ENCODE data around the gene CD22. TPM values are rescaled to one million over a fixed set of nuclear protein-coding genes. Genes with fewer than 3 reads are reported as not detected.

CD22 gene
- polyA plus RNA-seq, 3 donors from 2014 or later, result 0.93 to 2.2 TPM; not detected in 1

DNA sequence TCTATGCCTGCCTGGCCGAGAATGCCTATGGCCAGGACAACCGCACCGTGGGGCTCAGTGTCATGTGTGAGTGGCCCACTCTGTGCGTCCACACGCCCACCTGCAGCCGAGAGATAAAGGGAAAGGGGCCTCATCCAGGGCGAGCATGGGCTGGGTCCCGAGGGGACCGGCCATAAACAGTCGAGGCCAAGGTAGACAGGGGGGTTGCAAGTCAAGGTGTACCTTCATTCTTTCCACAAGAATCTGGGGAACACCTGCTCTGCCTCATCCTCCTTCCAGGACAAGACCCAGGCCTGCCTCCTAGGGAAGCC lies 28.7 kb upstream of the CD22 start:
- H3K9me3 Mint-ChIP-seq, result no peaks in the 10 kb centered on the region
- no peak overlapping the region for H3K27ac Mint-ChIP-seq
- H3K4me3 Mint-ChIP-seq, result no peak overlapping the region
- peaks cover 0 to 9% of the 10 kb centered on the region in 2 donors for H3K4me1 Mint-ChIP-seq
- no peaks in the 10 kb centered on the region for H3K36me3 Mint-ChIP-seq
- no peak for DNase-seq
- no peaks in the 10 kb centered on the region for H3K27me3 Mint-ChIP-seq (ENCODE audit: low read depth in 3 of 3)

GRCh38 chr19:35301961-35302360 lies 27.0 kb upstream of the CD22 start:
- H3K36me3 Mint-ChIP-seq, result no peaks in the 10 kb centered on the region
- no peak overlapping the region for H3K27ac Mint-ChIP-seq
- H3K4me3 Mint-ChIP-seq, result no peak overlapping the region
- DNase-seq, result no peak
- H3K9me3 Mint-ChIP-seq, result no peaks in the 10 kb centered on the region
- H3K4me1 Mint-ChIP-seq, result no peaks in the 10 kb centered on the region
- H3K27me3 Mint-ChIP-seq (ENCODE audit: low read depth in 3 of 3), result peaks cover 0 to 1% (median 0%) of the 10 kb centered on the region in 3 donors

DNA sequence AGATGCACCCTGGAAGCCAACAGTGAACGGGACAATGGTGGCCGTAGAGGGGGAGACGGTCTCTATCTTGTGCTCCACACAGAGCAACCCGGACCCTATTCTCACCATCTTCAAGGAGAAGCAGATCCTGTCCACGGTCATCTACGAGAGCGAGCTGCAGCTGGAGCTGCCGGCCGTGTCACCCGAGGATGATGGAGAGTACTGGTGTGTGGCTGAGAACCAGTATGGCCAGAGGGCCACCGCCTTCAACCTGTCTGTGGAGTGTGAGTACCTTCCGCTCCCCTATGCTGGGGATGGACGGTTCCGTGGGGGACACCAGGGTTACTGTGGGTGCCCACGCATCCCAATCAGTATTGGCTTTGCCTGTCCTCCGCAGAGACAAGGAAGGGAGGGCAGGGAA lies 26.5 kb upstream of the CD22 start:
- Mint-ChIP-seq H3K9me3 (no peaks in the 10 kb centered on the region), H3K4me3 (no peak overlapping the region), H3K27ac (no peak overlapping the region), H3K4me1 (no peaks in the 10 kb centered on the region), H3K27me3 (ENCODE audit: low read depth in 3 of 3) (peaks cover 0 to 1% (median 0%) of the 10 kb centered on the region in 3 donors), H3K36me3 (no peaks in the 10 kb centered on the region)
- no peak for DNase-seq

DNA sequence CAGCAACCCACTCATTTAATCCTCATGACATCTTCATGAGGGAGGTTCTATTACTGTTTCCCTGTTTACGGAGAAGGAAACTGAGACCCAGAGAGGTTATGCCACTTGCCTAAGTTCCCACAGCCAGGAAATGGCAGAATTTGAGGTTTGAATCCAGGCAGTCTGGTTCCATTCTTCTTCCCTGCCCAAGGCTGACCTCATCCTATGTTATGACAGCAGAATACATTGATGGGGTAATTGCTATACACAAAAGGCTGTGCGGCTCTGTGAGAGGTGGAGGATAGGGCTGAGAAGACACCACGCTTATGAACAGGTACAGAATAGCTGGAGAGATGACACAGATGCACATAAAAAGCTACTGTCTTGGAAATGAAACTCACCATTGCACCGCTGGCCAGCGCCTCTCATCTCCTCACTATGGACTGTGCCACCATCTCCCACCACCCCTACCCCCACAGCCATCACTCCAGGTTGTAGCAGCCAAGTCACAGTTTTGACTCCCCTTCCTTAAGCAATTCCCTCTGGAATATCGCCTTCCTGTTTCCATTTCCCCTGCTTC lies 25.6 kb upstream of the CD22 start:
- DNase-seq, result no peak
- no peak overlapping the region for H3K4me3 Mint-ChIP-seq
- no peak overlapping the region for H3K27ac Mint-ChIP-seq
- H3K4me1 Mint-ChIP-seq, result no peaks in the 10 kb centered on the region
- H3K36me3 Mint-ChIP-seq, result no peaks in the 10 kb centered on the region
- peaks cover 0 to 2% (median 1%) of the 10 kb centered on the region in 3 donors for H3K27me3 Mint-ChIP-seq (ENCODE audit: low read depth in 3 of 3)
- no peaks in the 10 kb centered on the region for H3K9me3 Mint-ChIP-seq

- Mint-ChIP-seq H3K27ac (no peak overlapping the region), H3K27me3 (ENCODE audit: low read depth in 3 of 3) (peaks cover 0 to 5% (median 3%) of the 10 kb centered on the region in 3 donors), H3K4me1 (no peaks in the 10 kb centered on the region), H3K4me3 (no peak overlapping the region), H3K9me3 (no peaks in the 10 kb centered on the region), H3K36me3 (no peaks in the 10 kb centered on the region)
- DNase-seq, result no peak
These were observed 25.0 kb upstream of the CD22 start for GRCh38 chr19:35304036-35304435.

GRCh38 chr19:35305181-35305580 lies 23.8 kb upstream of the CD22 start:
- Mint-ChIP-seq H3K4me3 (no peak overlapping the region), H3K4me1 (no peaks in the 10 kb centered on the region), H3K9me3 (no peaks in the 10 kb centered on the region), H3K36me3 (no peaks in the 10 kb centered on the region), H3K27ac (no peak overlapping the region), H3K27me3 (ENCODE audit: low read depth in 3 of 3) (peaks cover 0 to 5% (median 4%) of the 10 kb centered on the region in 3 donors)
- DNase-seq, result no peak

DNA sequence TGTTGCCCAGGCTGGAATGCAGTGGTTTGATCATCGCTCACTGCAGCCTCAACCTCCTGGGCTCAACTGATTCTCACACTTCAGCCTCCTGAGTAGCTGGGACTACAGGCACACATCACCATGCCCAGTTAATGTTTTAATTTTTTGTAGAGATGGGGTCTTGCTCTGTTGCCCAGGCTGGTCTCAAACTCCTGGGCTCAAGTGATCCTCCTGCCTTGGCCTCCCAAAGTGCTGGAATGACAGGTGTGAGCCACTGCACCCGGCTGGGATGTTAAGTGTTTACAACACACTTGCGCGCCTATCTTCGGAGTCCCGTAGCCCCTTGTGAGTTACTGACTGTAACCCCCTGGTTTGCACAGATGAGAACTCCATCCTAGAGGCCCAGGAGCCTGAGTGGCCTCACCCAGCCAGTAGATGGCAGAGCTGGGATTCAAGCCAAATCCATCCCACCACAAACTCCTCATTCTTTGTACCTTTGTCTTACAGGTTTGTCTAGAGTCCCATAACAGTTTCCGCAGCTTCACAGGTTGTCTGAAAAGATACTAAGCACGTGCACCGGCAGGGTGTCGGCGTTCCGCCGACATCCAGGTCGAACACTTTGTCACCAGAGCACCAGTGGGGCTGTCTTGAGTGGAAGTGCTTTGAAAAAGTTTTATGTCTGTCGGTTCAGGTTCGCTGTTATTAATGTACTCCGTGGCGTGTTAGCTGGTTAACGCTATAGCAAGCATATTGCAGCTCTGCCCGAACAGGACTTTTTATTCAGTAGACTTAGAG lies 22.3 kb upstream of the CD22 start:
- Mint-ChIP-seq H3K36me3 (no peaks in the 10 kb centered on the region), H3K27me3 (ENCODE audit: low read depth in 3 of 3) (peaks cover 0 to 9% (median 5%) of the 10 kb centered on the region in 3 donors), H3K4me1 (no peaks in the 10 kb centered on the region), H3K27ac (no peak overlapping the region), H3K9me3 (no peaks in the 10 kb centered on the region), H3K4me3 (no peak overlapping the region)
- no peak for DNase-seq

GRCh38 chr19:35307931-35308330 lies 21.1 kb upstream of the CD22 start:
- Mint-ChIP-seq H3K27ac (no peak overlapping the region), H3K27me3 (ENCODE audit: low read depth in 3 of 3) (peaks cover 0 to 9% (median 5%) of the 10 kb centered on the region in 3 donors), H3K36me3 (no peaks in the 10 kb centered on the region), H3K4me3 (no peak overlapping the region), H3K4me1 (no peaks in the 10 kb centered on the region), H3K9me3 (no peaks in the 10 kb centered on the region)
- no peak for DNase-seq

GRCh38 chr19:35308910-35309309 lies 20.1 kb upstream of the CD22 start:
- no peak for DNase-seq
- no peaks in the 10 kb centered on the region for H3K36me3 Mint-ChIP-seq
- H3K4me1 Mint-ChIP-seq, result no peaks in the 10 kb centered on the region
- peaks cover 0 to 9% (median 5%) of the 10 kb centered on the region in 3 donors for H3K27me3 Mint-ChIP-seq (ENCODE audit: low read depth in 3 of 3)
- no peak overlapping the region for H3K4me3 Mint-ChIP-seq
- H3K27ac Mint-ChIP-seq, result no peak overlapping the region
- H3K9me3 Mint-ChIP-seq, result no peaks in the 10 kb centered on the region

DNA sequence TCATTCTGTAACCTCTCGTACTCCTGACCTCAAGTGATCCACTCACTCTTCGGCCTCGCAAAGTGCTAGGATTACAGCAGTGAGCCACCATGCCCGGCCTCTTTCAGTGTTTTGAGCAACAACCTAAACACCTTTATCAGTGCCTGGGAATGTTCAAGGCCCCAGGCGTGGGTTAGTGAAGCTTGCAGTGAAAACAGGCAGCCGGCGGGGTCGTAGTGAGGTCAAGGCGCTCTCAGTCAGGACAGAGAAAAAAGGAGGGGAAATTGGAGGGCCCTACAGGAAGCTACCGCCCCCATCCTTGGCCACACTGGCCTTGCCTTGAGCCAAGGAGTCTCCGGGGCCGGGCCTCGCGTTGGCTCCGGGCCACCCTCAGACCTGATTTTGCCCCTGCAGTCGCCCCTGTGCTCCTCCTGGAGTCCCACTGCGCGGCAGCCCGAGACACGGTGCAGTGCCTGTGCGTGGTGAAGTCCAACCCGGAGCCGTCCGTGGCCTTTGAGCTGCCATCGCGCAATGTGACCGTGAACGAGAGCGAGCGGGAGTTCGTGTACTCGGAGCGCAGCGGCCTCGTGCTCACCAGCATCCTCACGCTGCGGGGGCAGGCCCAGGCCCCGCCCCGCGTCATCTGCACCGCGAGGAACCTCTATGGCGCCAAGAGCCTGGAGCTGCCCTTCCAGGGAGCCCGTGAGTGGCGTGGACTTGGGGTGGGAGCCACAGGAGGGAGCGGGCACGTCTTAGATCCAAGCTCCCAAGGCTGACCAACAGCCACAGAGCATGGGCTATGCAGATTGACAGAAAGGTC lies 19.3 kb upstream of the CD22 start:
- Mint-ChIP-seq H3K4me3 (no peak overlapping the region), H3K27ac (no peak overlapping the region), H3K9me3 (no peaks in the 10 kb centered on the region), H3K4me1 (no peaks in the 10 kb centered on the region), H3K27me3 (ENCODE audit: low read depth in 3 of 3) (peaks cover 0 to 9% (median 5%) of the 10 kb centered on the region in 3 donors), H3K36me3 (no peaks in the 10 kb centered on the region)
- no peak for DNase-seq

GRCh38 chr19:35310331-35310730 lies 18.7 kb upstream of the CD22 start:
- no peaks in the 10 kb centered on the region for H3K4me1 Mint-ChIP-seq
- no peak overlapping the region for H3K4me3 Mint-ChIP-seq
- peak in 2 of 3 donors; percentile 2 to 9 for DNase-seq
- H3K9me3 Mint-ChIP-seq, result no peaks in the 10 kb centered on the region
- no peak overlapping the region for H3K27ac Mint-ChIP-seq
- H3K36me3 Mint-ChIP-seq, result no peaks in the 10 kb centered on the region
- H3K27me3 Mint-ChIP-seq (ENCODE audit: low read depth in 3 of 3), result peaks cover 1 to 9% (median 5%) of the 10 kb centered on the region in 3 donors

DNA sequence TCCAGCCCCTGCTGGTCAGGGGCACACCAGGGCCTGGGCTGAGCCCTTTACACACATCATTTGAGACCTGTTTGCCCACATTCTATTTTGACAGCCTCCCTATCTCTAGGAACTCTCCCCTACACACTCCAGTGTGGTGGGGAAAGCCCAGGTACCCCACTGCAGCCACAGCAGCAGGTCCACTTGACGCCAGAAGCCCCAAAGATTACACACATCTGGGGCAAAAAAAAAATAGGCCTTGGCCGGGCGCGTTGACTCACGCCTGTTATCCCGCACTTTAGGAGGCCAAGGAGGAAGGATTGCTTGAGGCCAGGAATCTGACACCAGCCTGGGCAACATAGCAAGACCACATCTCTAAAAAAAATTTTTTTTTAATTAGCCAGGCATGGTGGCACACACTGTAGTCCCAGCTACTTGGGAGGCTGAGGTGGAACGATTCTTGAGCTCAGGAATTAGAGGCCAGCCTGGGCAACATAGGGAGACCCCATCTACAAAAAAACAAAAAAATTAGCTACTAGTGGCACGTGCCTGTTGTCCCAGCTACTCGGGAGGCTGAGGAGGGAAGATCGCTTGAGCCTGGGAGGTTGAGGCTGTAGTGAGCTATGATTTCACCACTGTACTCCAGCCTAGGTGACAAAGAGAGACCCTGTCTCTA lies 18.0 kb upstream of the CD22 start:
- Mint-ChIP-seq H3K9me3 (no peaks in the 10 kb centered on the region), H3K36me3 (no peaks in the 10 kb centered on the region), H3K27me3 (ENCODE audit: low read depth in 3 of 3) (peaks cover 3 to 9% (median 5%) of the 10 kb centered on the region in 3 donors), H3K4me1 (no peaks in the 10 kb centered on the region), H3K4me3 (no peak overlapping the region), H3K27ac (no peak overlapping the region)
- no peak for DNase-seq

- no peak overlapping the region for H3K27ac Mint-ChIP-seq
- no peaks in the 10 kb centered on the region for H3K9me3 Mint-ChIP-seq
- no peak for DNase-seq
- H3K4me1 Mint-ChIP-seq, result no peaks in the 10 kb centered on the region
- no peaks in the 10 kb centered on the region for H3K36me3 Mint-ChIP-seq
- no peak overlapping the region for H3K4me3 Mint-ChIP-seq
- peaks cover 3 to 9% (median 4%) of the 10 kb centered on the region in 3 donors for H3K27me3 Mint-ChIP-seq (ENCODE audit: low read depth in 3 of 3)
These were observed 16.9 kb upstream of the CD22 start for GRCh38 chr19:35311901-35312665.

Data from immature natural killer cell (primary cell).